Activated CD8-positive, alpha-beta memory T cell treated with anti-CD3 and anti-CD28 coated beads, Interleukin-2, amount 50 U/mL, for 1 hour (primary cell): ENCODE measurements around the gene VAC14.

Source experiments
- DNase-seq: peaks from one replicate; pipeline ENCODE4 v3.0.0-alpha.2; 2020; ENCODE audit errors: extremely low read depth

The VAC14 gene

GRCh38 chr16:70764632-70765031, 36.3 kb downstream of the VAC14 start:
- DNase-seq = no peak

GRCh38 chr16:70760221-70760620, 40.7 kb downstream of the VAC14 start:
- no peak for DNase-seq

GRCh38 chr16:70759666-70760065, 41.3 kb downstream of the VAC14 start:
- DNase-seq = no peak

- DNase-seq = no peak
Measured at GRCh38 chr16:70758786-70759185, 42.2 kb downstream of the VAC14 start.

- DNase-seq = no peak
Measured at GRCh38 chr16:70757183-70757582, 43.8 kb downstream of the VAC14 start.

- DNase-seq = no peak
Measured at GRCh38 chr16:70756071-70756470, 44.9 kb downstream of the VAC14 start.

- no peak for DNase-seq
Measured at GRCh38 chr16:70754851-70755600, 45.9 kb downstream of the VAC14 start.

- no peak for DNase-seq
Measured at GRCh38 chr16:70754371-70754770, 46.6 kb downstream of the VAC14 start.

- no peak for DNase-seq
Measured at GRCh38 chr16:70753694-70754325, 47.1 kb downstream of the VAC14 start.

- no peak for DNase-seq
Measured at GRCh38 chr16:70753228-70753627, 47.7 kb downstream of the VAC14 start.

- DNase-seq = no peak
Measured at GRCh38 chr16:70752426-70752825, 48.5 kb downstream of the VAC14 start.

GRCh38 chr16:70751593-70751992, 49.4 kb downstream of the VAC14 start:
- DNase-seq = no peak

GRCh38 chr16:70750893-70751467, 50.0 kb downstream of the VAC14 start:
- no peak for DNase-seq

- no peak for DNase-seq
Measured at GRCh38 chr16:70749681-70750601, 51.0 kb downstream of the VAC14 start.

GRCh38 chr16:70749006-70749678, 51.8 kb downstream of the VAC14 start:
- DNase-seq = no peak

GRCh38 chr16:70747703-70748631, 53.0 kb downstream of the VAC14 start:
- DNase-seq = no peak

GRCh38 chr16:70746708-70747424, 54.1 kb downstream of the VAC14 start:
- DNase-seq = no peak

GRCh38 chr16:70746040-70746707, 54.8 kb downstream of the VAC14 start:
- no peak for DNase-seq

GRCh38 chr16:70745536-70746025, 55.4 kb downstream of the VAC14 start:
- no peak for DNase-seq
